ENCODE data around the gene SESN1. TPM values are rescaled to one million over a fixed set of nuclear protein-coding genes. Genes with fewer than 3 reads are reported as not detected.

SESN1 gene
- total RNA-seq, 1 donor from 2014 or later, result 40.9 TPM

DNA sequence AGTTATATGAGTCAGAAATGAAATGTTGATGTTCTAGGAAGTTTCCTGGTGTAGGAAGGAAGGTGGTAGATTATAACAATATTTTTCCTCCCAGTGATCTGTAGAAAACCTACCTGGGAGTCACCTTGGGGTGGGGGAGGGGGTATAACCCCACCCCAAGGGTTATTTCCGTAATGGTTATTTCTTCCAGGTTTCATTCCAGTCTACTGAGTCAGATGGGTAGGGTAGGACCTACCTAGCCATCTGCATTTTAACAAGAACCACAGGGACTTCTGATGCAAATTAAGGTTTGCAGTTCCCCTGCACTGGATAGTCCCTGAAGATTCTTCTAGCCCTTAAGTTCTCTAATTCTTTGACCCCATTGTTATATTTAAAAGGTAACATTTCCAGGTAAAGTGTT, 157.5 kb downstream of the SESN1 start:
- DNase-seq (ENCODE audit: low spot score), result no peak

Other genes with a start within 250 kb of the SESN1 start
- gene ARMC2, start 246.4 kb downstream of the SESN1 start, total RNA-seq, result 10.9 TPM
- gene CEP57L1, start 661 bp upstream of the SESN1 start, total RNA-seq, result 11.5 TPM